Mesenchymal stem cell (in vitro differentiated cells and primary cell): Measurements from ENCODE around the gene EHD4. TPM values are rescaled to one million over a fixed set of nuclear protein-coding genes. Genes with fewer than 3 reads are reported as not detected.

Experiments used
- small RNA-seq: library from polyadenylated mRNA; stranded (forward); fragments of <200 nt; extraction: miRNeasy Mini kit (QIAGEN cat#:217004); gene quantifications from one replicate; pipeline ENCODE3, GENCODE V24; 2013; ENCODE audit warnings: low read depth

EHD4 gene

Small RNA genes within 50 kb of the gene (small RNA-seq; reads per million reads assigned to genes)
- gene MIR4310, result not detected
- gene RNA5SP393, result not detected
